Coronary artery (tissue), 2 donors: ENCODE data around the gene SHISA5.
A peak's percentile ranks its signal among the peaks of the same experiment; 100 is the strongest.
"Not testable (repeated sequence)": the region's sequence is repeated elsewhere in the genome, so short reads cannot be mapped to it uniquely, and the experiment has no call there.

Experiments
- DNase-seq: peaks from one replicate; pipeline ENCODE4 v3.0.0-alpha.2; 2017; ENCODE audit warnings: low spot score
- H3K27ac ChIP-seq, 2 donors: fragments of 200-600 bp; sonication (generic); one replicate each; pipeline ENCODE4 v1.5.1; 2016 to 2019
- H3K4me3 ChIP-seq: fragments of 200-600 bp; sonication (generic); 2 replicates; pipeline ENCODE4 v1.5.1; 2016; ENCODE audit warnings: mild to moderate bottlenecking, moderate library complexity
- TF ChIP-seq, protein P1 (sequence below): fragments of 200-600 bp; sonication (generic); IDR thresholded peaks from one replicate; pipeline ENCODE4 v1.5.1; 2019; ENCODE audit warnings: antibody characterized with exemption

The SHISA5 gene

DNA sequence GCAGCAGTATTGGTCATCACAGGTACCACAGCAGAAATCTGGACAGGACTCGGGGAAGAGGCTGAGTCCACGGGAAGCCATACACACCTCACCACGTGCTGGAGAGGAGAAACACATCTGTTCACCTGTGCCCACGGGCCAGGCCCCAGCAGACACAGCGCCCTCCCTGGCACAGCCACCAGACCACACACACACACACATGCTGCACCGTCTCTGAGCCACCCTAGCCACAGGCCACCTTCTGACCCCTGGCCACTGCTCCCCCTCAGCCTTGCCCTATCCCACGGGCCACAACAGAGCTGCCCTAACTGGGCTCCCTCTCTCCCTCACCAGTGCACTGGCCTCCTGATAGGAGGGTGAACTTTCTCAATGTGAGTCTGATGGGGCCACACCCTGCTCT is 2.8 kb downstream of the SHISA5 start:
- DNase-seq, result no peak
- Histone ChIP-seq H3K27ac (peak overlapping the region in 1 of 2 donors; percentile 16), H3K4me3 (no peak overlapping the region)
- TF ChIP-seq, protein P1, sequence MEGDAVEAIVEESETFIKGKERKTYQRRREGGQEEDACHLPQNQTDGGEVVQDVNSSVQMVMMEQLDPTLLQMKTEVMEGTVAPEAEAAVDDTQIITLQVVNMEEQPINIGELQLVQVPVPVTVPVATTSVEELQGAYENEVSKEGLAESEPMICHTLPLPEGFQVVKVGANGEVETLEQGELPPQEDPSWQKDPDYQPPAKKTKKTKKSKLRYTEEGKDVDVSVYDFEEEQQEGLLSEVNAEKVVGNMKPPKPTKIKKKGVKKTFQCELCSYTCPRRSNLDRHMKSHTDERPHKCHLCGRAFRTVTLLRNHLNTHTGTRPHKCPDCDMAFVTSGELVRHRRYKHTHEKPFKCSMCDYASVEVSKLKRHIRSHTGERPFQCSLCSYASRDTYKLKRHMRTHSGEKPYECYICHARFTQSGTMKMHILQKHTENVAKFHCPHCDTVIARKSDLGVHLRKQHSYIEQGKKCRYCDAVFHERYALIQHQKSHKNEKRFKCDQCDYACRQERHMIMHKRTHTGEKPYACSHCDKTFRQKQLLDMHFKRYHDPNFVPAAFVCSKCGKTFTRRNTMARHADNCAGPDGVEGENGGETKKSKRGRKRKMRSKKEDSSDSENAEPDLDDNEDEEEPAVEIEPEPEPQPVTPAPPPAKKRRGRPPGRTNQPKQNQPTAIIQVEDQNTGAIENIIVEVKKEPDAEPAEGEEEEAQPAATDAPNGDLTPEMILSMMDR, result no peak

DNA sequence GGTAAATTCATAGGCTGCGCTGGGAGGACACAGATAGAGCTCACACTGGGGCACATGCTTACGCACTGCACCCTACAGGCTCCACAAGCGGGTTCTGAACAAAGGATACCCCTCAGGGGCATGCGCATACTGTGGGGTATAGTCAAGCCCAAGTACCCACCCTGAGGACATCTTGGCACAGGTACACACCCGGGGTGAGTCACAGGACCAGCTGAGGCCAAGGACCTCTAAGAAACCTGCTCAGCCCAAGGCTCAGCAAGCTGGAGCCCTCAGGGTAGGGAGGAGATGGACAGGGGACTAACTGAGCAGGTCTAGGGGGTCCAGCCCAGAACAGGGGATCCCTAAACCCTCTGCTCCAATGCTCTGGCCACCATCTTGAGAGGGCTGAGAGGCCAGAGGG is 3.3 kb downstream of the SHISA5 start:
- TF ChIP-seq, protein P1, result no peak
- Histone ChIP-seq H3K4me3 (no peak overlapping the region), H3K27ac (no peak overlapping the region)
- DNase-seq, result no peak

DNA sequence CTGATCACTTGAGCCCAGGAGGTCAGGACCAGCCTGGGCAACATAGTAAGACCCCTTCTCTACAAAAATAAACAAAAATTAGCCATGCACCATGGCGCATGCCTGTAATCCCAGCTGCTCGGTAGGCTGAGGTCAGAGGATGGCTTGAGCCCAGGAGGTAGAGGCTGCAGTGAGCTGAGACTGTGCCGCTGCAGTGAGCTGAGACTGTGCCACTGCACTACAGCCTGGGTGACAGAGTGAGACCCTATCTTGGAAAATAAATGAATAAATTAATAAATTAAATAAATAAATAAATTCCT is 10.8 kb downstream of the SHISA5 start:
- TF ChIP-seq, protein P1, result no peak
- no peak overlapping the region for H3K27ac ChIP-seq
- DNase-seq, result no peak
- no peak overlapping the region for H3K4me3 ChIP-seq

DNA sequence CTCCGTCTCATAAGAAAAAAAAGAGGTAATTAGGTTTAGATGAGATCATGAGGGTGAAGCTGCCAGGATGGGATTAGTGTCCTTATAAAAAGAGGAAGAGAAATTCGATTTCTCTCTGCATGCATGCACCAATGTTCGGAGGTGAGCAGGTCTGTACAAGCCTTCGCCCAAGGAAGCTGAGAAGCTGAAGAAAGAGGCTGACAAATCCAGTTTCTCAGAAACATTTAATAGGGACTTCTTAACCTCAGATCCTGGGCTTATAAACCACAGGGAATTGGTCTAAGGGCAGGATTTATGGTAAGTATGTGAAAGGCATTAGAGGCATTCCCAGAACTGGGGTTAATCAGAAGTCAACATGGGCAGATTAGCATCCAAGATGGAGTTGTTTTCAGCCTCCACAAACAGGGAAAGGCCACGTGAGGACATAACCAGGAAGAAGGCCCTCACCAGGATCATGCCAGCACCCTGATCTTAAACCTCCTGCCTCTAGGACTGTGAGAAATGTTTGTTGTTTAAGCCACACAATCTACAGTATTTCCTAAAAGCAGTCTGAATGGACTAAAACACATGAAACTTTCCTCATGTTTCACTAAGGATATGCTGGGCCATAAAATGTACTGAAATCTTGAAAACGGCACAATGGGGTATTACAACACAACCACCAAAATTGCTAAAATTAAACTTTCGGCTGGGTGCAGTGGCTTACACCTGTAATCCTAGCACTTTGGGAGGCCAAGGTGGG is 11.3 kb downstream of the SHISA5 start:
- DNase-seq, result no peak

DNA sequence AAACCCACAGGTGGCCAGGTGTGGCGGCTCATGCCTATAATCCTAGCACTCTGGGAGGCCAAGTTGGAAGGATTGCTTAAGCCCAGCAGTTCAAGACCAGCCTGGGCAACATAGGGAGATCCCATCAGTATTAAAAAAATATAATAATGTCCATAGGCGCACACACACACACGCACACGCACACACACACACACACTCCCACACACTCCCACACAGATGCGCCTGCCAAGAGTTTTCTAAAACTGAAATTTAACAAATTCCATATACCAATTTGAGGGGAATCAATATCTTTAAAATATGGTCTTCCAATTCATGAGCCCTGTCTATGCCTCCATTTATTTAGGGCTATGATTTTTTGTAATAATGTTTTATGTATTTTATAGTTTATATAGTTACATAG is 17.0 kb downstream of the SHISA5 start:
- H3K27ac ChIP-seq, result no peak overlapping the region
- TF ChIP-seq, protein P1, result no peak
- H3K4me3 ChIP-seq, result no peak overlapping the region
- no peak for DNase-seq

More for the DNA sequence above, 11.3 kb downstream of the SHISA5 start:
- Histone ChIP-seq H3K27ac (no peak overlapping the region), H3K4me3 (no peak overlapping the region)
- TF ChIP-seq, protein P1, result no peak

DNA sequence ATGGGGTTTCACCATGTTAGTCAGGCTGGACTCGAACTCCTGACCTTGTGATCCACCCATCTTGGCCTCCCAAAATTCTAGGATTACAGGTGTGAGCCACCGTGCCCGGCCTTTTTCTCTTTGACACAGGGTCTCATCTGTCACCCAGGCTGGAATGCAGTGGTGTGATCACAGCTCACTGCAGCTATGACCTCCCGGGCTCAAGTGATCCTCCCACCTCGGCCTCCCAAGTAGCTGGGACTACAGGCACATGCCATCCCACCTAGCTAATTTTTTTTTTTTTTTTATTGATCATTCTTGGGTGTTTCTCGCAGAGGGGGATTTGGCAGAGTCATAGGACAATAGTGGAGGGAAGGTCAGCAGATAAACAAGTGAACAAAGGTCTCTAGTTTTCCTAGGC is 21.2 kb downstream of the SHISA5 start:
- not testable (repeated sequence) for H3K27ac ChIP-seq, DNase-seq, H3K4me3 ChIP-seq

DNA sequence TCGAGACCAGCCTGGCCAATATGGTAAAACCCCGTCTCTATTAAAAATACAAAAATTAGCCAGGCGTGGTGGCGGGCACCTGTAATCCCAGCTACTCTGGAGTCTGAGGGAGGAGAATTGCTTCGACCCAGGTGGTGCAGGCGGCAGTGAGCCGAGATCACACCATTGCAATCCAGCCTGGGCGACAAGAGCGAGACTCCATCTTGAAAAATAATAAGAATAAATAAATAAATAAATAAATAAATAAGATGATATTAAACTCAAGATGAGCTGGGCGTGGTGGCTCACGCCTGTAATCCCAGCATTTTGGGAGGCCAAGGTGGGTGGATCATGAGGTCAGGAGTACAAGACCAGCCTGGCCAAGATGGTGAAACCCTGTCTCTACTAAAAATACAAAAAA is 23.1 kb downstream of the SHISA5 start:
- not testable (repeated sequence) for DNase-seq, H3K4me3 ChIP-seq, H3K27ac ChIP-seq

DNA sequence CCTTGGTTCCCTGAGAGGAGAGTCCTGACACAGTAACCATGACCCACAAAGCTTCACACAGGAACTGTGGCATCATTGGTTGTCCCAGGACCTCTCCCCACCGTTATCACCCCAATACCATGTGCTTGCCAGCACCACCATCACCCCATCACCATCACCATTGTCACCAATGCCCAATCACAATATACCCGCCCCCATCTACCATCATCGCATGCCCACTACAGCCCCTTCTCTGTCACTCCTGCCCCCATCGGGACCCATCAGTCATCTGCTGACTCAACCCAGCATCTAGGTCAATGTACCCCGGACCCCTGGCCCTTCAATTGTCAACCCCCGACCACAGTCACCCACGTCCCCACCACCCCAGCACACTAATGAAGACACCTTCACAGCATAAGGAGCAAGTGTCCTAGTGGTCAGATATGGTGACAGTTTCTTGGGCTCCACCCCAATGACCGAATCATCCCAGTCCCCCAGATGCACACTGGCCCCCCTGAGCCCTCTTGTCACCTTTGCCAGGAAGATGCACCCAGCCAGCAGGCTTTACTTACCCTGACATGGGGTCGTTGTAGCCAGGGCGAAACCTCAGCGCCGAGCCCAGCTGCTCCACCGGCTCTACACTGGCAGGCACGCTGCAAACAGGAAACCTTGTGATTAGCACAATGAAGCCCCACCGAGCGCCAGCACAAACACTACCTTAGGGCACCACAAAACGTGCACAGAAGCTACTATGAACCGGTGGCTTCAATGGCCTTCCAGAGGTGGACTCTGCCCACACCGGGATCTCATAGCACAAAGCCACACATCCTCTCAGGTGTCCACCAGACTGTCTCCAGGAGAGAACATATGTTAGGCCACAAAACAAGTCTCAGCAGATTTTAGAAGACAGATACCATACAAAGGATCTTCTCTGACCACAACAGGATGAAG is 25.1 kb downstream of the SHISA5 start:
- Histone ChIP-seq H3K27ac (peak overlapping the region in 1 of 2 donors; percentile 10), H3K4me3 (no peak overlapping the region)
- no peak for DNase-seq
- TF ChIP-seq, protein P1, result no peak
